GM23338 (cell line): ENCODE results near the gene TSR3. TPM values are rescaled to one million over a fixed set of nuclear protein-coding genes. Genes with fewer than 3 reads are reported as not detected.

Experiments
- ATAC-seq: fragments of 200-7000 bp; cut with Tn5 transposase; 3 replicates; pipeline ENCODE4 v1.9.1; 2020
- DNase-seq: peaks from one replicate; pipeline ENCODE4 v3.0.0-alpha.2; 2015; ENCODE audit warnings: low spot score
- H2AFZ ChIP-seq: fragments of 200-600 bp; sonication (generic); 2 replicates; pipeline ENCODE4 v1.8.0; 2016; ENCODE audit warnings: antibody characterized with exemption, mild to moderate bottlenecking, moderate library complexity
- H3F3A ChIP-seq: fragments of 200-600 bp; sonication (generic); replicated peaks from 2 replicates; pipeline ENCODE4 v1.8.0; 2017; ENCODE audit warnings: antibody characterized with exemption, mixed run types, low read depth
- H3K27ac ChIP-seq: fragments of 200-600 bp; sonication (generic); 2 replicates; pipeline ENCODE4 v1.6.1; 2016; ENCODE audit warnings: low read depth
- H3K27me3 ChIP-seq: fragments of 200-600 bp; sonication (generic); 2 replicates; pipeline ENCODE4 v1.8.0; 2016; ENCODE audit warnings: mild to moderate bottlenecking, mixed run types, moderate library complexity; ENCODE audit not compliant: insufficient read depth
- H3K36me3 ChIP-seq: fragments of 200-600 bp; sonication (generic); 2 replicates; pipeline ENCODE4 v1.8.0; 2016; ENCODE audit warnings: mild to moderate bottlenecking; ENCODE audit not compliant: insufficient read depth
- H3K4me1 ChIP-seq: fragments of 200-600 bp; sonication (generic); 2 replicates; pipeline ENCODE4 v1.8.0; 2016; ENCODE audit warnings: mild to moderate bottlenecking, moderate library complexity; ENCODE audit not compliant: insufficient read depth
- H3K4me2 ChIP-seq: fragments of 200-600 bp; sonication (generic); 2 replicates; pipeline ENCODE4 v1.7.1; 2017; ENCODE audit warnings: mixed run types
- H3K4me3 ChIP-seq: fragments of 200-600 bp; sonication (generic); 2 replicates; pipeline ENCODE4 v1.6.1; 2016; ENCODE audit warnings: mixed run types
- H3K79me2 ChIP-seq: fragments of 200-600 bp; sonication (generic); replicated peaks from 2 replicates; pipeline ENCODE4 v1.8.0; 2017; ENCODE audit warnings: mild to moderate bottlenecking; ENCODE audit not compliant: insufficient read depth
- H3K9me2 ChIP-seq: fragments of 200-600 bp; sonication (generic); 2 replicates; pipeline ENCODE4 v1.8.0; 2017; ENCODE audit not compliant: insufficient read depth
- H4K20me1 ChIP-seq: fragments of 200-600 bp; sonication (generic); replicated peaks from 2 replicates; pipeline ENCODE4 v1.8.0; 2017; ENCODE audit warnings: mild to moderate bottlenecking; ENCODE audit not compliant: insufficient read depth
- H3K27ac Mint-ChIP-seq: 2 replicates; pipeline ENCODE4 v1.8.0; 2020; ENCODE audit warnings: inconsistent platforms, mild to moderate bottlenecking, moderate library complexity, mixed read lengths
- H3K27me3 Mint-ChIP-seq: 3 replicates; pipeline ENCODE4 v1.8.0; 2022; ENCODE audit warnings: low read depth, mild to moderate bottlenecking, moderate library complexity, mixed read lengths, inconsistent platforms; ENCODE audit not compliant: insufficient read depth, poor library complexity
- H3K36me3 Mint-ChIP-seq: 3 replicates; pipeline ENCODE4 v1.8.0; 2021; ENCODE audit warnings: low read depth, mild to moderate bottlenecking, inconsistent platforms, moderate library complexity, mixed read lengths
- H3K4me1 Mint-ChIP-seq: 3 replicates; pipeline ENCODE4 v1.8.0; 2020; ENCODE audit warnings: mild to moderate bottlenecking, inconsistent platforms, mixed read lengths
- H3K4me3 Mint-ChIP-seq: 3 replicates; pipeline ENCODE4 v1.8.0; 2021; ENCODE audit warnings: moderate library complexity, mild to moderate bottlenecking, inconsistent platforms, mixed read lengths
- H3K9me3 Mint-ChIP-seq: 3 replicates; pipeline ENCODE4 v1.8.0; 2020; ENCODE audit warnings: moderate library complexity, mild to moderate bottlenecking, inconsistent platforms, mixed read lengths
- CREB1 ChIP-seq: fragments of 250-450 bp; sonication (Bioruptor Pico); IDR thresholded peaks from 2 replicates; pipeline ENCODE4 v1.5.0; 2020; ENCODE audit warnings: low read depth, mild to moderate bottlenecking, moderate library complexity
- EZH2 ChIP-seq: fragments of 200-600 bp; sonication (generic); IDR thresholded peaks from one replicate; pipeline ENCODE4 v1.8.0; 2017; ENCODE audit warnings: antibody characterized with exemption, mild to moderate bottlenecking, low read depth; ENCODE audit not compliant: unreplicated experiment
- EZH2phosphoT487 ChIP-seq: fragments of 200-600 bp; sonication (generic); IDR thresholded peaks from one replicate; pipeline ENCODE4 v1.8.1; 2018; ENCODE audit warnings: antibody characterized with exemption; ENCODE audit not compliant: unreplicated experiment
- JUNB ChIP-seq: IDR thresholded peaks from one replicate; pipeline ENCODE4 v1.6.1; 2016; ENCODE audit warnings: antibody characterized with exemption; ENCODE audit not compliant: unreplicated experiment
- NANOG ChIP-seq: IDR thresholded peaks from 2 replicates; pipeline ENCODE4 v1.6.1; 2016; ENCODE audit warnings: antibody characterized with exemption, borderline replicate concordance
- POLR2AphosphoS5 ChIP-seq: IDR thresholded peaks from 2 replicates; pipeline ENCODE4 v1.6.1; 2016; ENCODE audit warnings: antibody characterized with exemption, low read depth
- ZNF114 ChIP-seq: fragments of 250-450 bp; sonication (Bioruptor Pico); IDR thresholded peaks from 2 replicates; pipeline ENCODE4 v1.5.0; 2020; ENCODE audit warnings: mild to moderate bottlenecking, moderate library complexity
- ZNF331 ChIP-seq: fragments of 250-450 bp; sonication (Bioruptor Pico); IDR thresholded peaks from 2 replicates; pipeline ENCODE4 v1.5.0; 2020; ENCODE audit warnings: low read depth, mild to moderate bottlenecking, moderate library complexity
- polyA plus RNA-seq: library from polyadenylated mRNA; unstranded; fragments of >200 nt; fragmentation: Nextera tagmentation; extraction: Ambion mirVana; gene quantifications from 2 replicates; pipeline ENCODE4 v1.2.1, GENCODE V29; 2016
- total RNA-seq: library from RNA; depleted of rRNA; stranded (reverse); fragments of >200 nt; shearing (Covaris generic); gene quantifications from 2 replicates; pipeline ENCODE4 v1.2.3, GENCODE V29; 2014
- TF ChIP-seq, protein P1 (sequence below): IDR thresholded peaks from one replicate; pipeline ENCODE4 v1.6.1; 2018; ENCODE audit warnings: antibody characterized with exemption; ENCODE audit not compliant: unreplicated experiment
- TF ChIP-seq, protein P2 (sequence below): fragments of 250-450 bp; sonication (Bioruptor Pico); IDR thresholded peaks from 2 replicates; pipeline ENCODE4 v1.5.0; 2020; ENCODE audit warnings: mild to moderate bottlenecking, moderate library complexity
- TF ChIP-seq, protein P3 (sequence below), 2 experiments: fragments of 200-600 bp in 1 of 2; sonication (generic) in 1 of 2; conservative IDR thresholded peaks; 2 replicates each; pipeline versions ENCODE4 v1.5.1 to v1.6.1; 2016 to 2017; ENCODE audit warnings: antibody characterized with exemption in 2 of 2, low read depth in 2 of 2, mild to moderate bottlenecking in 2 of 2, moderate library complexity in 1 of 2

TSR3 gene
- total and polyA plus RNA-seq, 2 experiments from 2014 or later: 58.5 to 97.3 TPM

DNA sequence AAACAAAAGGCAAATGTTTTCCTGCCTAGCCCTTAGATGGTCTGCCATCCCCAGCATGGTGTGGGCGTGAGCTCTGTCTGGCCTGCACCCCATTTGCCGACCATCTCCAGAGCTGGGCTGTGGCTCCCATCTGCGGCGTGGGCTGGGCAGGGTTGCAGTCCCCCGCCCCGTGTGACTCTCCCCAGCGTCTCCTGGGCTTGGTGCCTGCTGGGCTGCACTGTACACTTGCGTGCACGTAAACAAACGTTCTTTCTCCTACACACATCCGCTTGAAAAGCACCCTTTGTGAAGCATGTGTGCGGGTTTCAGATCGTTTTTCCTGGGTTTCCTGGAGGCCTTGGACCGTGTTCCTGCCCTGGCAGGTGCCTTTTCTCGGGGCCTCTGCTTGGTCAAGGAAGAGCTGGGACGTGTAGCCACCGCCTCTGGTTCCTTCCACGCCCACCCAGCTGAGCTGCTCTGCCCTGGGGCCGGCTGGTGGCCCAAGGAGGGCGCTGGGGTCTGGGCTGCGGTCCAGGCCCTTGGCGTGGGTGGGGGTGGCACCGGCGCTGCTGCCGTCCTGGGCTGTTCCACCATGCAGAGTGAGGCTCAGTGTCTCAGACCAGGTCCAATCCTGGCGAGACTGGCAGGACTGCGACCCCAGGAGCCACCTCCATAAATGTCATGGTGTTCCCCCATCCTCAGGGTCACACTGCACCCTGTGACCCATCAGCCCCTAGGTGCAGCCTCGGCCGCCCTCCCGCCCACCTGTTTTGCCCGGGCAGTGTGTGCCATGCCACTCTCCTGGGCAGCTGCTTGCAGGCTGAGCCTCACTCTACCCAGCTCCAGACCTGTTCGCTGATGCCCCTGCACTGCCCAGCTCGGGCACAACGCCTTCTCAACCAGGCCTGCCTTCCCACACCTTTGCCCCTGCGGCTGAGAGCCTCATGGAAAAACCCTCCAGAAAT is 28.1 kb downstream of the TSR3 start:
- peaks cover 8% of the 10 kb centered on the region; the same call in 1 of the 2 replicates for H4K20me1 ChIP-seq
- Mint-ChIP-seq H3K27ac (no peak overlapping the region), H3K4me1 (peaks cover 7% of the 10 kb centered on the region), H3K27me3 (peaks cover 10% of the 10 kb centered on the region), H3K9me3 (no peaks in the 10 kb centered on the region), H3K36me3 (peaks cover 58% of the 10 kb centered on the region), H3K4me3 (no peak overlapping the region)
- peaks cover 12% of the 10 kb centered on the region; the same call in 1 of the 2 replicates for H3K79me2 ChIP-seq
- TF ChIP-seq EZH2 (no peak), ZNF331 (CRISPR knock-in tag) (no peak), ZNF114 (CRISPR knock-in tag) (no peak), NANOG (no peak), EZH2phosphoT487 (no peak), CREB1 (CRISPR knock-in tag) (no peak), POLR2AphosphoS5 (no peak), JUNB (no peak)
- TF ChIP-seq, protein P1, sequence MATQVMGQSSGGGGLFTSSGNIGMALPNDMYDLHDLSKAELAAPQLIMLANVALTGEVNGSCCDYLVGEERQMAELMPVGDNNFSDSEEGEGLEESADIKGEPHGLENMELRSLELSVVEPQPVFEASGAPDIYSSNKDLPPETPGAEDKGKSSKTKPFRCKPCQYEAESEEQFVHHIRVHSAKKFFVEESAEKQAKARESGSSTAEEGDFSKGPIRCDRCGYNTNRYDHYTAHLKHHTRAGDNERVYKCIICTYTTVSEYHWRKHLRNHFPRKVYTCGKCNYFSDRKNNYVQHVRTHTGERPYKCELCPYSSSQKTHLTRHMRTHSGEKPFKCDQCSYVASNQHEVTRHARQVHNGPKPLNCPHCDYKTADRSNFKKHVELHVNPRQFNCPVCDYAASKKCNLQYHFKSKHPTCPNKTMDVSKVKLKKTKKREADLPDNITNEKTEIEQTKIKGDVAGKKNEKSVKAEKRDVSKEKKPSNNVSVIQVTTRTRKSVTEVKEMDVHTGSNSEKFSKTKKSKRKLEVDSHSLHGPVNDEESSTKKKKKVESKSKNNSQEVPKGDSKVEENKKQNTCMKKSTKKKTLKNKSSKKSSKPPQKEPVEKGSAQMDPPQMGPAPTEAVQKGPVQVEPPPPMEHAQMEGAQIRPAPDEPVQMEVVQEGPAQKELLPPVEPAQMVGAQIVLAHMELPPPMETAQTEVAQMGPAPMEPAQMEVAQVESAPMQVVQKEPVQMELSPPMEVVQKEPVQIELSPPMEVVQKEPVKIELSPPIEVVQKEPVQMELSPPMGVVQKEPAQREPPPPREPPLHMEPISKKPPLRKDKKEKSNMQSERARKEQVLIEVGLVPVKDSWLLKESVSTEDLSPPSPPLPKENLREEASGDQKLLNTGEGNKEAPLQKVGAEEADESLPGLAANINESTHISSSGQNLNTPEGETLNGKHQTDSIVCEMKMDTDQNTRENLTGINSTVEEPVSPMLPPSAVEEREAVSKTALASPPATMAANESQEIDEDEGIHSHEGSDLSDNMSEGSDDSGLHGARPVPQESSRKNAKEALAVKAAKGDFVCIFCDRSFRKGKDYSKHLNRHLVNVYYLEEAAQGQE: no peak
- TF ChIP-seq, protein P2, sequence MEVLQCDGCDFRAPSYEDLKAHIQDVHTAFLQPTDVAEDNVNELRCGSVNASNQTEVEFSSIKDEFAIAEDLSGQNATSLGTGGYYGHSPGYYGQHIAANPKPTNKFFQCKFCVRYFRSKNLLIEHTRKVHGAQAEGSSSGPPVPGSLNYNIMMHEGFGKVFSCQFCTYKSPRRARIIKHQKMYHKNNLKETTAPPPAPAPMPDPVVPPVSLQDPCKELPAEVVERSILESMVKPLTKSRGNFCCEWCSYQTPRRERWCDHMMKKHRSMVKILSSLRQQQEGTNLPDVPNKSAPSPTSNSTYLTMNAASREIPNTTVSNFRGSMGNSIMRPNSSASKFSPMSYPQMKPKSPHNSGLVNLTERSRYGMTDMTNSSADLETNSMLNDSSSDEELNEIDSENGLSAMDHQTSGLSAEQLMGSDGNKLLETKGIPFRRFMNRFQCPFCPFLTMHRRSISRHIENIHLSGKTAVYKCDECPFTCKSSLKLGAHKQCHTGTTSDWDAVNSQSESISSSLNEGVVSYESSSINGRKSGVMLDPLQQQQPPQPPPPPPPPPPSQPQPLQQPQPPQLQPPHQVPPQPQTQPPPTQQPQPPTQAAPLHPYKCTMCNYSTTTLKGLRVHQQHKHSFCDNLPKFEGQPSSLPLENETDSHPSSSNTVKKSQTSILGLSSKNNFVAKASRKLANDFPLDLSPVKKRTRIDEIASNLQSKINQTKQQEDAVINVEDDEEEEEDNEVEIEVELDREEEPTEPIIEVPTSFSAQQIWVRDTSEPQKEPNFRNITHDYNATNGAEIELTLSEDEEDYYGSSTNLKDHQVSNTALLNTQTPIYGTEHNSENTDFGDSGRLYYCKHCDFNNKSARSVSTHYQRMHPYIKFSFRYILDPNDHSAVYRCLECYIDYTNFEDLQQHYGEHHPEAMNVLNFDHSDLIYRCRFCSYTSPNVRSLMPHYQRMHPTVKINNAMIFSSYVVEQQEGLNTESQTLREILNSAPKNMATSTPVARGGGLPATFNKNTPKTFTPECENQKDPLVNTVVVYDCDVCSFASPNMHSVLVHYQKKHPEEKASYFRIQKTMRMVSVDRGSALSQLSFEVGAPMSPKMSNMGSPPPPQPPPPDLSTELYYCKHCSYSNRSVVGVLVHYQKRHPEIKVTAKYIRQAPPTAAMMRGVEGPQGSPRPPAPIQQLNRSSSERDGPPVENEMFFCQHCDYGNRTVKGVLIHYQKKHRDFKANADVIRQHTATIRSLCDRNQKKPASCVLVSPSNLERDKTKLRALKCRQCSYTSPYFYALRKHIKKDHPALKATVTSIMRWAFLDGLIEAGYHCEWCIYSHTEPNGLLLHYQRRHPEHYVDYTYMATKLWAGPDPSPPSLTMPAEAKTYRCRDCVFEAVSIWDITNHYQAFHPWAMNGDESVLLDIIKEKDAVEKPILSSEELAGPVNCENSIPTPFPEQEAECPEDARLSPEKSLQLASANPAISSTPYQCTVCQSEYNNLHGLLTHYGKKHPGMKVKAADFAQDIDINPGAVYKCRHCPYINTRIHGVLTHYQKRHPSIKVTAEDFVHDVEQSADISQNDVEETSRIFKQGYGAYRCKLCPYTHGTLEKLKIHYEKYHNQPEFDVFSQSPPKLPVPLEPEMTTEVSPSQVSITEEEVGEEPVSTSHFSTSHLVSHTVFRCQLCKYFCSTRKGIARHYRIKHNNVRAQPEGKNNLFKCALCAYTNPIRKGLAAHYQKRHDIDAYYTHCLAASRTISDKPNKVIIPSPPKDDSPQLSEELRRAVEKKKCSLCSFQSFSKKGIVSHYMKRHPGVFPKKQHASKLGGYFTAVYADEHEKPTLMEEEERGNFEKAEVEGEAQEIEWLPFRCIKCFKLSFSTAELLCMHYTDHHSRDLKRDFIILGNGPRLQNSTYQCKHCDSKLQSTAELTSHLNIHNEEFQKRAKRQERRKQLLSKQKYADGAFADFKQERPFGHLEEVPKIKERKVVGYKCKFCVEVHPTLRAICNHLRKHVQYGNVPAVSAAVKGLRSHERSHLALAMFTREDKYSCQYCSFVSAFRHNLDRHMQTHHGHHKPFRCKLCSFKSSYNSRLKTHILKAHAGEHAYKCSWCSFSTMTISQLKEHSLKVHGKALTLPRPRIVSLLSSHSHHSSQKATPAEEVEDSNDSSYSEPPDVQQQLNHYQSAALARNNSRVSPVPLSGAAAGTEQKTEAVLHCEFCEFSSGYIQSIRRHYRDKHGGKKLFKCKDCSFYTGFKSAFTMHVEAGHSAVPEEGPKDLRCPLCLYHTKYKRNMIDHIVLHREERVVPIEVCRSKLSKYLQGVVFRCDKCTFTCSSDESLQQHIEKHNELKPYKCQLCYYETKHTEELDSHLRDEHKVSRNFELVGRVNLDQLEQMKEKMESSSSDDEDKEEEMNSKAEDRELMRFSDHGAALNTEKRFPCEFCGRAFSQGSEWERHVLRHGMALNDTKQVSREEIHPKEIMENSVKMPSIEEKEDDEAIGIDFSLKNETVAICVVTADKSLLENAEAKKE (CRISPR knock-in tag): no peak
- TF ChIP-seq, protein P3, sequence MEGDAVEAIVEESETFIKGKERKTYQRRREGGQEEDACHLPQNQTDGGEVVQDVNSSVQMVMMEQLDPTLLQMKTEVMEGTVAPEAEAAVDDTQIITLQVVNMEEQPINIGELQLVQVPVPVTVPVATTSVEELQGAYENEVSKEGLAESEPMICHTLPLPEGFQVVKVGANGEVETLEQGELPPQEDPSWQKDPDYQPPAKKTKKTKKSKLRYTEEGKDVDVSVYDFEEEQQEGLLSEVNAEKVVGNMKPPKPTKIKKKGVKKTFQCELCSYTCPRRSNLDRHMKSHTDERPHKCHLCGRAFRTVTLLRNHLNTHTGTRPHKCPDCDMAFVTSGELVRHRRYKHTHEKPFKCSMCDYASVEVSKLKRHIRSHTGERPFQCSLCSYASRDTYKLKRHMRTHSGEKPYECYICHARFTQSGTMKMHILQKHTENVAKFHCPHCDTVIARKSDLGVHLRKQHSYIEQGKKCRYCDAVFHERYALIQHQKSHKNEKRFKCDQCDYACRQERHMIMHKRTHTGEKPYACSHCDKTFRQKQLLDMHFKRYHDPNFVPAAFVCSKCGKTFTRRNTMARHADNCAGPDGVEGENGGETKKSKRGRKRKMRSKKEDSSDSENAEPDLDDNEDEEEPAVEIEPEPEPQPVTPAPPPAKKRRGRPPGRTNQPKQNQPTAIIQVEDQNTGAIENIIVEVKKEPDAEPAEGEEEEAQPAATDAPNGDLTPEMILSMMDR (conservative IDR thresholded peaks at IDR 0.05; ENCODE audit: low read depth in 2 of 2): no peak
- H3K4me1 ChIP-seq: no peaks in the 10 kb centered on the region
- H3F3A ChIP-seq: peaks cover 12% of the 10 kb centered on the region; the same call in 1 of the 2 replicates
- H3K27ac ChIP-seq: no peak overlapping the region
- no peaks in the 10 kb centered on the region for H3K27me3 ChIP-seq
- H2AFZ ChIP-seq: no peak overlapping the region
- no peaks in the 10 kb centered on the region for H3K9me2 ChIP-seq
- ATAC-seq: no peak
- peaks cover 10% of the 10 kb centered on the region; the same call in 1 of the 2 replicates for H3K36me3 ChIP-seq
- H3K4me3 ChIP-seq: no peak overlapping the region
- DNase-seq: no peak
- no peak overlapping the region for H3K4me2 ChIP-seq
